ENCODE data around the gene EFCAB9.
"Not testable (repeated sequence)": the region's sequence is repeated elsewhere in the genome, so short reads cannot be mapped to it uniquely, and the experiment has no call there.

The EFCAB9 gene

DNA sequence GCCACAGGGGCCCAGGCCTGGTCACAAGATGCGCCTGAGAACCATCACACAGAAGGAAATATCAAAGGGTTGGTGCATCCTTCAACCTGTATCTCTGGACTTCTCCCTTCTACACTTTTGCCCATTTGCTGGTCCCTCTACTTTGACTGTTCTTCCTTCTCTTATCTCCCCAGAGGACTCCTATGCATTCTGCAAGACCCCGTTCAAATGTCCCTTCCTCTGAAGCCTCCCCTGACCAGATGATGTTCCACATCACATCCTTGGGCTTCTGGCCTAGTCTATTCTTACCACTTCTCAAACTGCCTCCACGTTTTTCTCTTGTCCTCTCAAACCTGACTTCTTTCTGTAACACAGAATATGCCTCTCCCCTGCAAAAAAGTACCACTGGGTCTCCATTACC lies 40.3 kb upstream of the EFCAB9 start:
- peaks cover 65% of the 10 kb centered on the region for H3K36me3 ChIP-seq
- H3K9me3 ChIP-seq = no peaks in the 10 kb centered on the region
- H3K4me1 ChIP-seq (ENCODE audit: control insufficient read depth in 1 of 2, insufficient read depth in 1 of 2, low read depth in 1 of 2, low read length in 1 of 2) = peaks cover 73 to 81% of the 10 kb centered on the region in 2 experiments
- H3K27ac ChIP-seq = peak overlapping the region; percentile 96
- no peaks in the 10 kb centered on the region for H3K27me3 ChIP-seq
- TF ChIP-seq CTCF (IDR thresholded peaks at IDR 0.05) = no peak
- H3K4me3 ChIP-seq (ENCODE audit: low read depth in 1 of 2, low read length in 1 of 2) = peak overlapping the region; percentile 16 to 41

DNA sequence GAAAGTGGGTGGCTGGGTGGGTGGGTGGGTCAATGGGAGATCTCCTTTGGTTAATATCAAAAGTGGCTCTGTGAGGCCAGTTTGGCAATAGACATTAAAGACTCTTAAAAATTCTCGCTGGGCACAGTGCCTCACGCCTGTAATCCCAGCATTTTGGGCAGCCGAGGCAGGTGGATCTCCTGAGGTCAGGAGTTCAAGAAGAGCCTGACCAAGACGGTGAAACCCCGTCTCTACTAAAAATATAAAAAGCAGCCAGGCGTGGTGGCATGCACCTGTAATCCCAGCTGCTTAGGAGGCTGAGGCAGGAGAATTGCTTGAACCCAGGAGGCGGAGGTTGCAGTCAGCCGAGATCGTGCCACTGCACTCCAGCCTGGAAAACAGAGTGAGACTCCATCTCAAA lies 38.9 kb upstream of the EFCAB9 start:
- H3K27me3 ChIP-seq; H3K4me3 ChIP-seq (ENCODE audit: low read depth in 1 of 2, low read length in 1 of 2); H3K9me3 ChIP-seq: not testable (repeated sequence)
- peaks cover 59% of the 10 kb centered on the region for H3K36me3 ChIP-seq
- H3K4me1 ChIP-seq (ENCODE audit: control insufficient read depth in 1 of 2, insufficient read depth in 1 of 2, low read depth in 1 of 2, low read length in 1 of 2) = peaks cover 72 to 81% of the 10 kb centered on the region in 2 experiments
- peak overlapping the region; percentile 96 for H3K27ac ChIP-seq

- Histone ChIP-seq H3K4me3 (ENCODE audit: low read depth in 1 of 2, low read length in 1 of 2) (no peak overlapping the region), H3K4me1 (ENCODE audit: control insufficient read depth in 1 of 2, insufficient read depth in 1 of 2, low read depth in 1 of 2, low read length in 1 of 2) (peaks cover 71 to 81% of the 10 kb centered on the region in 2 experiments), H3K27ac (peak overlapping the region; percentile 73), H3K36me3 (peaks cover 59% of the 10 kb centered on the region), H3K9me3 (no peaks in the 10 kb centered on the region), H3K27me3 (no peaks in the 10 kb centered on the region)
- no peak for TF ChIP-seq CTCF (IDR thresholded peaks at IDR 0.05)
Measured at GRCh38 chr5:172156541-172156994, 37.4 kb upstream of the EFCAB9 start.

- H3K4me3 ChIP-seq (ENCODE audit: low read depth in 1 of 2, low read length in 1 of 2) = no peak overlapping the region
- no peaks in the 10 kb centered on the region for H3K9me3 ChIP-seq
- TF ChIP-seq CTCF (IDR thresholded peaks at IDR 0.05) = no peak
- H3K4me1 ChIP-seq (ENCODE audit: control insufficient read depth in 1 of 2, insufficient read depth in 1 of 2, low read depth in 1 of 2, low read length in 1 of 2) = peaks cover 66 to 80% of the 10 kb centered on the region in 2 experiments
- peak overlapping the region; percentile 73 for H3K27ac ChIP-seq
- H3K36me3 ChIP-seq = peaks cover 47% of the 10 kb centered on the region
- no peaks in the 10 kb centered on the region for H3K27me3 ChIP-seq
Measured at GRCh38 chr5:172159016-172159415, 35.0 kb upstream of the EFCAB9 start.

- peaks cover 58 to 80% of the 10 kb centered on the region in 2 experiments for H3K4me1 ChIP-seq (ENCODE audit: control insufficient read depth in 1 of 2, insufficient read depth in 1 of 2, low read depth in 1 of 2, low read length in 1 of 2)
Measured at GRCh38 chr5:172160506-172160905, 33.5 kb upstream of the EFCAB9 start.

More at GRCh38 chr5:172160506-172160905, 33.5 kb upstream of the EFCAB9 start:
- Histone ChIP-seq H3K36me3 (peaks cover 40% of the 10 kb centered on the region), H3K27me3 (no peaks in the 10 kb centered on the region), H3K9me3 (no peaks in the 10 kb centered on the region), H3K4me3 (ENCODE audit: low read depth in 1 of 2, low read length in 1 of 2) (no peak overlapping the region), H3K27ac (peak overlapping the region; percentile 73)
- no peak for TF ChIP-seq CTCF (IDR thresholded peaks at IDR 0.05)

Data from neutrophil (primary cell).